ENCODE data around the gene ERC1.

Gene ERC1

GRCh38 chr12:1463073-1463905, 472.3 kb downstream of the ERC1 start:
- DNase-seq = no peak

GRCh38 chr12:1464925-1465324, 473.9 kb downstream of the ERC1 start:
- DNase-seq = no peak

- no peak for DNase-seq
Observed at GRCh38 chr12:1465990-1466389, 475.0 kb downstream of the ERC1 start.

- DNase-seq = no peak
Observed at GRCh38 chr12:1466481-1467154, 475.6 kb downstream of the ERC1 start.

- DNase-seq = no peak
Observed at GRCh38 chr12:1467710-1468109, 476.7 kb downstream of the ERC1 start.

GRCh38 chr12:1469070-1469469, 478.0 kb downstream of the ERC1 start:
- DNase-seq = no peak

- no peak for DNase-seq
Observed at GRCh38 chr12:1470051-1470450, 479.0 kb downstream of the ERC1 start.

- DNase-seq = no peak
Observed at GRCh38 chr12:1471224-1471623, 480.2 kb downstream of the ERC1 start.

- DNase-seq = no peak
Observed at GRCh38 chr12:1473418-1473817, 482.4 kb downstream of the ERC1 start.

- DNase-seq = peak; percentile 71
Observed at GRCh38 chr12:1474041-1474573, 483.1 kb downstream of the ERC1 start.

- DNase-seq = peak; percentile 54
Observed at GRCh38 chr12:1474574-1475153, 483.6 kb downstream of the ERC1 start.

- no peak for DNase-seq
Observed at GRCh38 chr12:1479645-1480044, 488.6 kb downstream of the ERC1 start.

- no peak for DNase-seq
Observed at GRCh38 chr12:1481326-1481725, 490.3 kb downstream of the ERC1 start.

GRCh38 chr12:1481906-1482305, 490.9 kb downstream of the ERC1 start:
- DNase-seq = no peak

- DNase-seq = no peak
Observed at GRCh38 chr12:1488908-1489381, 497.9 kb downstream of the ERC1 start.

- DNase-seq = no peak
Observed at GRCh38 chr12:1491983-1492697, 501.1 kb downstream of the ERC1 start.

- DNase-seq = no peak
Observed at GRCh38 chr12:1493781-1494565, 502.9 kb downstream of the ERC1 start.

- no peak for DNase-seq
Observed at GRCh38 chr12:1494856-1495255, 503.8 kb downstream of the ERC1 start.

- DNase-seq = no peak
Observed at GRCh38 chr12:1496162-1496900, 505.3 kb downstream of the ERC1 start.

GRCh38 chr12:1497161-1497560, 506.1 kb downstream of the ERC1 start:
- no peak for DNase-seq

GRCh38 chr12:1498199-1498740, 507.2 kb downstream of the ERC1 start:
- no peak for DNase-seq

Measured in T1000 (cell line).